Fibroblast of skin of abdomen (primary cell): Measurements from ENCODE around the gene PKNOX2.

Experiments used
- DNase-seq: peaks from one replicate; pipeline ENCODE4 v3.0.0-alpha.2; 2013

PKNOX2 gene

GRCh38 chr11:125315079-125315740 is 150.7 kb downstream of the PKNOX2 start:
- DNase-seq = no peak

GRCh38 chr11:125317416-125317815 is 152.9 kb downstream of the PKNOX2 start:
- no peak for DNase-seq

GRCh38 chr11:125319649-125320048 is 155.1 kb downstream of the PKNOX2 start:
- DNase-seq = no peak

GRCh38 chr11:125320347-125321076 is 156.0 kb downstream of the PKNOX2 start:
- no peak for DNase-seq

GRCh38 chr11:125322289-125322688 is 157.7 kb downstream of the PKNOX2 start:
- no peak for DNase-seq

DNA sequence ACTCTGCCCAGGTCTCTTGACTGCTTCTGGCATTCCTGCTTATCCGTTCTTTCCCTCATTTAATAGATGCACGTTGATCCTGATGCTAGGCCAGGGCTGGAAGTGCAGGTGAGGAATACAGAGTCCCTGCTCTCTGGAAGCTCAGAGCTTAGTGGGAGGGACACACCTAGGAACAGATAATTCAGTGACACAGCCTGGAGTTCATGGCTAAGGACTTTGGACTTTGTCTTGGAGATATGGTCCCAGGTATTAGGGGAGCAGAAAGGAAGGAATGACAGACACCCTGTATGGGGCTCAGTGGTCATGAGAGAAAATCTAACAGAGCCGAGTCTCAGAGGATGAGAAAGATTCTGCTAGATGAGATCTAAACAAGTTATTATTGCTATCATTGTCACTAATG is 160.6 kb downstream of the PKNOX2 start:
- DNase-seq = no peak

DNA sequence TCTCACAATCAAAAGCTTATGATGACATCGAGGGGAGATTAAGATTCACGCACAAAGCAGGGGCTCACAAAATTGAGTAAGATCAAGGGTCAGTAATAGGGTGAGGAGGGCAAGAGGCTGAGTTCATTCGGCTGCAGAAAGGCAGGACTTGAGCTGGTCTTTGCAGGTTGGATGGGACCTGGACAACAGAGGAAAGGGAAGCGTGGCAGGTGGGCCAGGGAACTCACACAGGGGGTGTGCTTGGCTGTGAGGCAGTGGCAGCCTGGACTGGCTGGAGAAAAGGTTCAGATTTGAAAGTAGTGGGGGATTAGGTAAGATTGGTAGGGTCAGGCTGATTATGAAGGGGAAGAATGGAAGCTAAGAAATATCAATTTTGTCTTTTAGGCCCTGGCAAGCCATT is 161.6 kb downstream of the PKNOX2 start:
- no peak for DNase-seq

DNA sequence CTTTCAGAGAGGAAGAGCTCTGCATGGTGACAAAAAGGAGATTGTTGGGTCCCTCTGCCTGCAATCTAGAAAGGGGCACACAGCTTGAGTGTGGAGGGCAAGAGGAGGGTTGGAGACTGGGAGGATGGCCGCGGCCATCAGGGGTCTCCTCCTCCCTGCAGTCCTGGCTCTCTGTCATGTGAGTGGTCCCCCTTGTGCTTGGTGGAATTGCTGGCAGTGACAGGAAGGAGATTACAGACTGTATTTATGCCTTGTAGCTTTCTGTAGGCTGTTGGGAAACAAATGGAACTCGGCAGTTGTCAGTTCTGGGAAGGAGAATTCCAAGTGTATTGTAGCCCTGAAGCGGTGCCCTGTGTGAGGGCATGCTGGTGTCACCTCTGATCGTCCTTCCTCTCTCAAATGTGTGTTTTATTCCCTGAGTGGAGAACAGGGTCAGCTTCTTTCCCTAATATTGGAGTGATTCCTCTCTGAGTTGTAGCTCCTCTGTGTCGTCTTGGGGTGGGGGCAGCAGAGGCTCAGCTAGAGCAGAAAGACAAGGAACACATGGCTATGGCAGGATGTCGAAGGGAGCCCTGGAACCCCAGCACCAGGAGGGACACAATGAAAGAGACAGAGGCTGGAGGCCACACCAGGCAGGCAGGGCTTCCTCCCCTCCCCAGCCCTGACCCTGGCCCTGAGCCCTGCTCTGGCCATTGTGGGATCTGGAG is 163.1 kb downstream of the PKNOX2 start:
- DNase-seq = no peak

DNA sequence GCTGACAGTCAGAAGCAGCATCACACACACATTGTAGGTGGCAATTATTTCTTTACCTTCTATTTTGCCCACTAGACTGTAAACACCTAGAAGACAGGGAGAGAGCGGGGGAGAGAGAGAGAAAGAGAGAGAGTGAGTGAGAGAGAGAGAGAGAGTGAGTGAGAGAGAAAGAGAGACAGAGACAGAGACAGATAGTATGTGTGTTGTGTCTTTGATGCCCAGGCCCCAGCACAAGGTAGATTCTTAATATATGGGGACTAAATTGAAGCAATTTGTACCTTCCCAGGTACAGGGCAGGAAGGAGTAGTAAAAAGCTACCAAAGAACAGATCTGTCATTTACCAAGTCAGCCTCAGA is 163.7 kb downstream of the PKNOX2 start:
- no peak for DNase-seq

DNA sequence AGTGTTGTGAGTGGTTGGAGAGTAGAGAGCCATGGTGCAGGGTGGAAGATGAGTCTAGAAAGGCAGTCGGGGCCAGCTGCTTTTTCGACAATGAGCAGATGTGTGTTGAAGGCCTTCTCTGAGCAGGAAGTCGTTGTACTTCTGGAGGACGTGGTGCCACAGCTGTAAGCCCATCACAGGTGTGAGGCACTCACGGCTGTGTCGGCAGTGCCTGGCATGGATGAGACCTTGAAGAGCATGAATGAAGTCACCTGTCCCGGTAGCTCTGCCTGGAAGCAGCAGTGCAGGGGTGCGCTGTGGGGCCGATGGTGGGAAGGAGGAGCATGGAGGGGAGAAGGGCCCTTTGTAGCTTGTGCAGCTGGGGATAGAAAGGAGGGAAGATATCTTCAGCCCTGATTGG is 165.2 kb downstream of the PKNOX2 start:
- no peak for DNase-seq

DNA sequence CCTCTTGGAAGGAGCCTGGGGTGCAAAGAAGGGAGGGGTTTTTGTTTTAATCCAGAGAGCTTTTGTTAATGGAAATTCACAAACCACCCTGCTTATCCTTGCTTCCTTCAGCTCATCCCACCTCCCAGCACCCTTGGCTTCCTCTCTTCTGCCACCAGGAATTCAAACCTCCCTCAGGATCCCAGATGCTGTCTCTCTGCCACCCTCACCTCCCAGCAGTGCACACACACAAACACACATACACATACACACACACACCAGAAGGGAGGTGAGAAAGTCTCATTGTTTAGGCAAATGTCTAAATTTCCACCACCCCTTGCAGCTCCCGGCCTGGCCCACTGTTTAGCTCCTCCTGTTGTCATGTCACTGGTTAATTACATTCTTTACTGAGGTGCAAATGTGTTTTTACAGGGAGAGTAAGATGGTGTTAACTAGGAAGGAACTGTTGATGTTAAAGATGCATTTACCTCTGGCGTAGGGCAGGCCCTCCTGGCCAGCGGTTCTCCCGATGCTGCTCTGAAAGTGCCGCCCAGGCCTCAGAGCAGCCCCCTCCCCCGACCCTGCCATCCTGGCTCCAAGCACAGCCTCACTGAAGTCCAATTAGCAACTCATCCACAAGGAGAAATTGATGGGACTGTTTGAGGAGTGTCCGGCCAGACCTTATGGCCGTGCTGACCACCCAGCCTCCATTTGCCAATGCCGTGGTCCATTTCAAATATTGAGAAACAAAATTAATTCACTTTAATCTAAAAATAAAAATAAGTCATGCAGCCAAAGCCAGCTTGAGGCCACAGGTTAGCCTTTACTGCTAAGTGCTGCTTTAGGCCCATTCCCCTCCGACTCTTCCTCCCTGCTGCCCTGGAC is 166.1 kb downstream of the PKNOX2 start:
- no peak for DNase-seq

DNA sequence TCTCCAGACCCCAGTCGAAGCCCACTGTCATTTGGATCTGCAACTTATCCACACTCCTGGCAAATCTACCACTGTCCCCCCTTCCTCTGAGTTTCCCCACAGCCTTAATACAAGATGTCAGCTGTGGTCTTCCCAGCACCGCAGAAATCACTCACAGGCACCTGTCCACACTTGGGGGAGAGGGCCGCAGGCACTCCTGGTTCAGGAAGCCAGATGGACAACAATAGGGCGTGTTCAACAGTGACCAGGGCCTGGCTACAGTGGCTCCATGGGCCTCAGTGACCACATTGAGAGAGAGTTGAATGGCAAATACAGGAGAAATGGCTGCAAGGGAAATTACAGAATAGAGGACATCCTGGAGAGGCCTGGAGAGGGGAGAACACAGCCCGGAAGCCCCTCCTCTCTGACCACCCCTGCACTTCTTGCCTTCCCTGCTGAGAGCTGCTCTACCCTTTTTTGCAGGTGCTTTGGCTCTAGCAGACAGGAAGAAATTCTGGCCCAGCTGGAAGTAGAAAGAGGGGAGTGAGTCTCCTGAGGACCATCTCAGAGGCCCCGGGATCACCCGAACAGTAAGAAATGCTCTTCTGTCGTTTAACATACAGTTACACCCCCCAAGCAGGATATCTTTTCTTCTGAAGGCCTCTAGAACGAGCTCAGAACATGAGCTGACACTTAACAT is 166.9 kb downstream of the PKNOX2 start:
- no peak for DNase-seq

DNA sequence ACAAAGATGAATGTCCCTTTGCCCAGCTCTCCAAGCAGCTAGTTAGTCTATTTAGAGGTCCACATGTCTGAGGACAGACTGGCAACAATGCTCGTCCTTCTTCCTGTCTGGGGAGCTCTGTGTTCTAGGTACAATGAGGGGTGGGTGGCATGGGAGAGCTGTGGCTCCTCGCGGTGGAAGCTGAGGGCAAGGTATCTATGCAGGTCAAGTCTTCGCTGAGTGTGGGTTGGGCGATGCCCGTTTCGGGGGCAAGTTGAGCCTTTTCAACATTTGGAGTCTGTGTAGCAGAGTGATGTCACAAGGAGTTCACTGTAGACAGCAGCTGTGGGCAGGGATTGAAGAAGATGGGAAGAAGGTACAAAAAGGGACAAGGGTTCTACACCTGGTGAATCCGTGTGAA is 168.3 kb downstream of the PKNOX2 start:
- no peak for DNase-seq

- DNase-seq = no peak
Observed at GRCh38 chr11:125333354-125334073, 169.0 kb downstream of the PKNOX2 start.

- no peak for DNase-seq
Observed at GRCh38 chr11:125335106-125335505, 170.6 kb downstream of the PKNOX2 start.

- DNase-seq = no peak
Observed at GRCh38 chr11:125337836-125338834, 173.6 kb downstream of the PKNOX2 start.

- DNase-seq = peak; percentile 28
Observed at GRCh38 chr11:125338886-125339811, 174.6 kb downstream of the PKNOX2 start.

GRCh38 chr11:125341676-125342075 is 177.1 kb downstream of the PKNOX2 start:
- no peak for DNase-seq

- no peak for DNase-seq
Observed at GRCh38 chr11:125342281-125342930, 177.9 kb downstream of the PKNOX2 start.
